Hepatocyte (in vitro differentiated cells): ENCODE measurements around the gene KRT77.

Experiments
- EZH2phosphoT487 ChIP-seq: fragments of 200-600 bp; sonication (generic); IDR thresholded peaks from one replicate; pipeline ENCODE4 v1.6.1; 2018; ENCODE audit warnings: antibody characterized with exemption, mild to moderate bottlenecking, low read depth, moderate library complexity; ENCODE audit not compliant: unreplicated experiment, severe bottlenecking
- TF ChIP-seq, protein P1 (sequence below): fragments of 200-600 bp; sonication (generic); IDR thresholded peaks from 2 replicates; pipeline ENCODE4 v1.5.1; 2016; ENCODE audit warnings: antibody characterized with exemption, mild to moderate bottlenecking; ENCODE audit not compliant: poor library complexity

- TF ChIP-seq, protein P1, sequence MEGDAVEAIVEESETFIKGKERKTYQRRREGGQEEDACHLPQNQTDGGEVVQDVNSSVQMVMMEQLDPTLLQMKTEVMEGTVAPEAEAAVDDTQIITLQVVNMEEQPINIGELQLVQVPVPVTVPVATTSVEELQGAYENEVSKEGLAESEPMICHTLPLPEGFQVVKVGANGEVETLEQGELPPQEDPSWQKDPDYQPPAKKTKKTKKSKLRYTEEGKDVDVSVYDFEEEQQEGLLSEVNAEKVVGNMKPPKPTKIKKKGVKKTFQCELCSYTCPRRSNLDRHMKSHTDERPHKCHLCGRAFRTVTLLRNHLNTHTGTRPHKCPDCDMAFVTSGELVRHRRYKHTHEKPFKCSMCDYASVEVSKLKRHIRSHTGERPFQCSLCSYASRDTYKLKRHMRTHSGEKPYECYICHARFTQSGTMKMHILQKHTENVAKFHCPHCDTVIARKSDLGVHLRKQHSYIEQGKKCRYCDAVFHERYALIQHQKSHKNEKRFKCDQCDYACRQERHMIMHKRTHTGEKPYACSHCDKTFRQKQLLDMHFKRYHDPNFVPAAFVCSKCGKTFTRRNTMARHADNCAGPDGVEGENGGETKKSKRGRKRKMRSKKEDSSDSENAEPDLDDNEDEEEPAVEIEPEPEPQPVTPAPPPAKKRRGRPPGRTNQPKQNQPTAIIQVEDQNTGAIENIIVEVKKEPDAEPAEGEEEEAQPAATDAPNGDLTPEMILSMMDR: no peak
- no peak for TF ChIP-seq EZH2phosphoT487
Observed at GRCh38 chr12:52679875-52680274, 23.4 kb downstream of the KRT77 start.
